ENCODE data around the gene CPNE4.
"Not testable (repeated sequence)": the region's sequence is repeated elsewhere in the genome, so short reads cannot be mapped to it uniquely, and the experiment has no call there.

The CPNE4 gene

DNA sequence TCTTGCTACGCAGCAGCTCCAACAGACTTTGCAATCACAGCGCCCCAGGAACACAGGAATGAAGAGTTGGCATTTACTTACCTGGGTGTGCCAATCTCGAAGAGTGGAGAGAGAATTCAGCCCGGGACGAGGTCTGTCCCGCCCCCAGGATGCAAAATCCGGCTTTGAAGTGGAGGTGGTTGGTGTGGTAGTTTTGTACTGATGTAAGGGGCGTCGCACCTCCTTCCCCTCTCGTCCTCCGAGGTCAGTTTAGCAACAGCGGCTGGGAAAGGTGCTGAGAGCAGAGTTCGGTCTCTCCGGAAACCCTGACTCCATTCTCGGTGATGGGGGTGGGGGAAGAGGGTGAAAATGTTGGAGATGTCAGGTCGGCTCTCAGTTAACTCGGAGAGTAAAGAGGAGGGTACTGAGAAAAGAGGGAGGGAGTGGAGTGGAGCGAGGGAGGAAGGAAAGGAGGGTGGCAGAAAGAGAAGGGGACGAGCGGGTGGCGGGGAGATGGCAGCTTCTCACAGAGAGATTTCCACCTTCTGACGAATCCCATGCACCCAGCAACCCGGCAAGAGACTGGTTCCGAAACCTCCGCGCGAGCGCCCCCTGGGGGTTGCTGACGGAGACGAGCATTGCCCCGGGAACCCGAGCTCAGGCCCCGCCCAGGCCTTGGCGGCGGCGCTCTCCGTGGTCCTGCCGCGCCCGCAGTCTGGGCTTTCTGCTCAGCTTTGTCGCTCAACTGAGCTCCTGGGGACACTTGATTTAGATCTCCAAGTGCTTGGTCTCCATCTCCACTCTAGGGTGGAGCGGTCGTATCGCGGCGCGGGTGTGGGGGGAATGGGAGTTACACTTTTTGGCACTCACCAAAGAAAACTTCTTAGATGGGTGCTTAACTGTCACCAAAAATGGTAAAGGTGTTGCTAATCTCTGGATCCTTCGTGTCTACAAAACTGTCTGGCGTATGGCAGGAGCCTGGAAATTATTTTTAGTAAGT lies at the start of gene CPNE4:
CPNE4 (minus strand) TSS at position 529 of the 979 bp plus-strand sequence.
- no peak for DNase-seq

DNA sequence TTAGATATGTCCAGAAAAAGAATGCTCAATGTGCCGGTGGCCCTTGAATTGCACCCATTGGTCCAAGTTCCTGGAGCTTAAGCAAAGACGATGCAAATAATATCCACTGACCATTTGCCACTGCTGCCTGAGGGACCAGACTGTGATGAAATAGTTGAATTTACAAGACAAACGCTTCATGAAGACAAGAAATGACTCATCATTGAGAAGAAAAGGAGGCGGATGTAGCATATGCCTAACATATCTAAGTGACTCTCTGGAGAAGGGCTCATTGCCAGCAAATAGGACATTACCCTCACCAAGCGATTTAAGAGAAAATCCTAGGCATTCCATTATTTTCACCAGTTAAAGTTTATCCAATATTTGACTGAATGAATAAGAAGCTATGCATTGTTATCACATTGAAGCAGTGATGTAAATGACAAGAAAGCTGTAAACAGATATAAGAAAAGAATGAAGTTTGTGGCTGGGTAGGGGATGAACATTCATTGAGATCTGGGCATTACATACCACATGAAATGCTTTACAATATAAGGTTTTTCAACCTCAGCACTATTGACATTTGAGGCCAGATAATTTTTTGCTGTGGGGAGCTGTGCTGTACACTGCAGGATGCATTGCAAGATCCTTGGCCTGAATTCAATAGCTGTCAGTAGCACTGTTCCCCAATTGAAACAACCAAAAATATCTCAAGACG lies 48.9 kb upstream of the CPNE4 start:
- no peak for DNase-seq

DNA sequence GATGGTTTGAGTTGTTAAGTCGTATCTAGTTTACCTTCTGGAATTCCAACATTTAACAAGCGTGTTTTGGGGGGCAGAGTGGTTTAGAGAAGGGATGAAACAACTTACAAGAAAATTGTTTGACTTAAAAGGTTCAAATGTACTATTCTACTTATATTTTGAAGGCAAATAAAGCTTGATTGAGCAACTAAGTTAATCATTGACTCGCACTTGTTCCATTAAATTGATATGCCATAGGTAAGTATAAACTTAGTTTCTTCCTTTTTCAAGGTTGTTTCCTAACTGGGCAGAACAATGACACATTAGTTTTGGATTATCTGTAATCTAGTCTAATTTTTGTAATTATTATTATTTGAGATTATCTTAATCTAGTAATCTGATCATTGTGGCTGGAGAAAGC lies 48.3 kb upstream of the CPNE4 start:
- DNase-seq = no peak

DNA sequence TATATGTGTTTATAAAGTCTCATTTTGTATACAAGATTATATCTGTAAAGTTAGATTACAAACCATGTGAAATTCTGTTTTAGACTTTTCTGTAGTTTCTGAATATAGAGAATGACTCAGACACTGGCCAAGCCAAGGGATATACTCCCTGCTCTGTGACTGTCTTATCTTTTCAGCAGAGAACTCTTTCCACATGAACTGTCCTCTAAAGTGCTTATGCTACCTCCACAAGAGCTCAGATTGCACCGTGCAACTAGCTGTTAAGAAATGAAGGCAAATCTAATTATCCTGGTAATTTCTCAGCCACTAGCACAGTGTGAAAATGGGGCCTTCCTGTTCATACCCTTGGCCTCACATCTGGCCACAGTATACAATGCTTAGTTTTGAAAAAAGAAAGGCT lies 44.3 kb upstream of the CPNE4 start:
- no peak for DNase-seq

DNA sequence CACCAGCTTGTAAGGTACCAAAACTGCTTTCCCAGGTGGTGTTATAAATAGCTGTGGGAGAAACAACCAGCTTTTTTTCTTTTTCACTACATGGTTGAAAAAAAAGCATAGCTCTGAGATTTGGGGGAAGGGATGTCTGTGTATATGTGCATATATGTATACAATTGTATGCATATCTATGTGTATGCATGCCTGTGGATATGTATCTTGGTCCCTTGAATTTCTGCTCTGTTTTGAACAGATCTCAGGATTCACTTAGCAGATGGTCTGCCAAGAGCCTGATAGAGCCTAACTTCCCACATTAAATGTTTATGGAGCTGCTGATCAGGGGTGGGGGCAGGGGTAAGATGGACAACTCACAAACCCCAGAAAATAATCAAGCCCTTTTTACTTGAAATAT lies 39.0 kb upstream of the CPNE4 start:
- DNase-seq = no peak

DNA sequence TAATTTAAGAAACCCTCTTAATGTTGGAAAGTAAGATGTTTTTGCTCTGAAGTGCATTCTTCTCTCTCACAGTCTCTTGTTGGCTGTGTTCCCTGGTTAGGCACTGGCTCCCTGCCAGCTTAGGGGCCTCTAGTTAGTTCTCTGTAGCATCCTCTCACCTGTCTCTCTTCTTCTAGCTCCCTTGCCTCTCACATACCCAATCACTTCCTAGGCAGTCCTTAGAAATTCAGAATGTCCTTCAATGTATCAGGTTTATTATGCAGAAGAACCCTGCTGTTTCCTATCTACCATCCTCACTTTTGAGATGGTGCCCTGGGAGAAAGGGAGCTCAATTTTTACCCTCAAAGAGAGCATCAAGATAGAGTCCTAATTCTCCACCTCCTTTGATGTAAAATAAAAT lies 36.2 kb upstream of the CPNE4 start:
- DNase-seq = no peak

DNA sequence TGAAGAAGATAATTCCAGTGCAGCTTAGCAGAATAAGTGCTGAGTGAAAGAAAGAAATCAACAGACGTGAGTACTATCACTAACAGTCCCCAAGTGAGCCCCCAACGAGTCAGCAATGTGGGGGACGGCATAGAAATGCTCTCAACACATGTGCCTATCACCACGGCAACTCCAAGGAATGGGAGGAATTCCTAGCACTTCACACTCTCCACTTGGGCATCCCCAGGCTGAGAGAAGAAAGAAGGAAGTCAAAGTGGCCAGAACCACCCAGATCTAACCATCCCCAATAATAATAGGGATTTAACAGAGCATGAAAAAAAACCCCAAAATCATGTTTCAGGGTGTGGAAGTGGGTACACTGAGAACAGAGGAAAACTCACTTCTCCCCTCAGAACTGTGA lies 29.3 kb upstream of the CPNE4 start:
- DNase-seq = no peak

DNA sequence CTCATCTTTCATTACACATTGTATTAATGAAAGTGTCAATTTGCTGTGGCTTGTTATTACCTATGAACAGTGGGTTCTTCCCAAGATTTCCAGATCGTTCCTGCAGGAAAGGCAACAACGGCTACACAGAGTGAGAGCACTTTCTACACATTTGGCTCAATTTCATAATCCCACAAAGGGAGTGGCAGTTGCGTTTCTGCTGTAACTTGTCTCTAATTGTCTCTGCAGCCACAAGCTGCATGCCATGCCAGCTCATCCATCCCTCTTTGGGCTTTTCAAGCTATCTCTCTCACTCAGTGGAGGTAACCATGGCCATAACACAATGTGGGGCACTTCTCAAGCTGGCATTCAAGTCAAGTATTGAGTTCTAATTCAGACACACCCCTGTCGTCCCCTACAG lies 27.7 kb upstream of the CPNE4 start:
- DNase-seq = no peak

DNA sequence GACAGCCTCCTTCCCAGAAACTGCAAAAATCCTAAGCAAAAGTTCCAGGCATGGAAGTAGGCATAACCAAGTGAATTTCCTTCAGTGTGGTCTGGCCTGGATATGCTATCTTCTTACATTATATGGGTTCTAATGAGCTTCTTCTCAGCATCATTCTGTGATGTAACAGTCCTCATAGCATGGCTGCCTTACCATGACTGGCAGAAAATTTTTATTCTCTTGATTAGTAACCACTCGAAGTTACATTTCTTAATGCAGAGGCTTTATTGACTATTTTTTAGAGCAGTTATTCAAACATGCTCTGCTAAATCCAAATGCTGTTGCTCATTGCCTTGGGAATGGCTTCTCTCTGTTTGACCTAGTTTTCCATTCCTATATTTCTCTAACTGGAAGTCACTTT lies 21.1 kb upstream of the CPNE4 start:
- DNase-seq = no peak

DNA sequence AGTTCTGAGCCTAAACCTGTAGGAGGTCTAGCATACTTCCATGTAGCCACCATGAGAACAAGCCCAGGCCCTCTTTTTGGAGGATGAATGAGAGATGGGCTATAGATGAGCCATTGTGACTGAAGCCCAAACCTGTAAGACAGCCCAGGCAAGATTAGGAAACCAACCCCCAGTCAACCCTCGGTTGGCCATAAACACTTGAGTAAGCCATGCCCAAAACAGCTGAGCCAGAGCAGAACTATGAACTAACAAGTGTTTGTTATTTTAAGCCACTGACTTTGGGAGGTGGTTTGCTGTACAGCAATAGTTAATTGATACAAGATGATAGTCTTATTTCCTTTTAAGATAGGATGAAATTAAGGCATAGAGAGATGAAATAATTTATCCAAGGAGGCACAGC lies 12.4 kb upstream of the CPNE4 start:
- DNase-seq = no peak

DNA sequence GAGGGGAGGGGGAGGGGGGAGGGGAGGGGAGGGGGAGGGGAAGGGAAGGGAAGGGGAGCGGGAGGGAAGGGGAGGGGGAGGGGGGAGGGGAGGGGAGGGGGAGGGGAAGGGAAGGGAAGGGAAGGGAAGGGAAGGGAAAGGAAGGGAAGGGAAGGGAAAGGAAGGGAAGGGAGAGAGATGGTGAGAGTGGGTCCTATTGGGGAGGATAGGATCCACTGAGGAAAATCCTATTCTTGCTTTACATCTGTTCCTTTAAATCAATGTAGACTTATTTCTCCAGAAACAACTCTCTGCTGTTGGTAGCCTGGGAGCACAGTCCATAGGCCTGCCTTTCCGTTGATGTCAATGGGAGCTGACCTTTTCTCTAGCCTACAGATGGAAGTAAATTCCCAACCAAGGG lies 10.1 kb upstream of the CPNE4 start:
- not testable (repeated sequence) for DNase-seq

DNA sequence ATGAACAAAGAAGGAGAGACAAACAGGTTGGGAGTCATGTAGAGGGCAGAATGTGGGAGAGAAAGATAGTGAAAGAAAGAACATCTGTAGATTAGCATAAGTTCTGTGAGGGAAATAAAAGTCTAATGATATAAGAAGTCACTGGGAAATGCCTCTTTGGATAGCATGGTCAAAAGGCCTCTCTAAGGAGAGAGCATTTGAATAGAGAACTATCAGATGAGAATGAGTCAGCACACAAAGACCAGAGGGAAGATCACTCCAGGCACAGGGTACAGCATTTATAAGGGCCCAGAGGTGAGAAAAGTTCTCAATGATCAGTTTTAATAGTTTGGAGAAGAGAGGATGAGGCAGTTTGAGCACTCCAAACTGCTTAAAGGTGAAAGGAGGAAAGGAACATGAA lies 7.9 kb upstream of the CPNE4 start:
- no peak for DNase-seq

DNA sequence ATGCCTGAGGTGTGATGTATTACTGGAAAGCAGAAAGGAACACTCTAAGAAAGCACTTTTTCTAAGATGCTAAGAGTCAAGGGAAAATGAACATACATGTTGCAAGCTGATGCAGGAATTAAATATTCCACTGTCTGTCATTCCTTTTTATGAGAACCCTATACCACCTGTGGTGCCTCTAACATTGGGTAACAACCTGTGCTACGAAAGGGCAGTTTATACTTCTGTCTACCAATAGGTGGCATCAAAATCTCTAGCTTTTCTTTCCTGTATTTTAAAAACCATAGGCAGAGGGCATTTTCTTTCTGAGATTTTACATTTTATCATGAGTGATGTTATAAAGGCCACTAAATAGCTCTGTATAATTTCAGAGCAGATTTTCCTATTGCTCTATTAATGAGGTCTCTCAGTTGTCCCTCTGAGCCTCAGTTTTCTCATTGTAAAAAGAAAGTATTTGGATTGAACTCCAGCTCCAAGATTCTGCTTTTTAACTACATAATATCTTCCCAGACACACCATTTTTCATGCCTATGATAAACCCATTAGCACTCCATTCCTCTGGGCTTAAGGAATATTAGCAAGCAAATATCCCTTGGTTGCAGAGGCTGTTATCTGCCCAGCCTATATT lies 3.5 kb upstream of the CPNE4 start:
- DNase-seq = no peak

DNA sequence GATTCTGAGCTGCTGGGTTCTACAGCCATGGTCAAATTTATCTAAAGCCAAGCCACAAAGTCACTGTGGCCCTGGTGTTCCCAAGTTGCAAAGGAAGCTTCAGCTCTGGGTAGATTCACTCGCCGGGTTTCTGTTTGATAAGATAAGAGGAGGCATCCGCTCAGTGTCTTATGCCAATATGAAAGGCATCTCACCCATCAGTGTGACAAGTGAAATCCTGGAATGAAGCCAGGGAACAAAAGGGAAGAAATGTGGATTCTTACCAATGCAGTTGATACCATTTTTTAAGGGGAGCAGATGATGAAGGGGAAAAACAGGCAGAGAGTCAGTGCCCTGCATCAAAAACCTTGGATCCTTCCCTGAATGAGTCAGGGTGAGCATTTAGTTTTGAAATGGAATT lies 2.8 kb upstream of the CPNE4 start:
- no peak for DNase-seq

DNA sequence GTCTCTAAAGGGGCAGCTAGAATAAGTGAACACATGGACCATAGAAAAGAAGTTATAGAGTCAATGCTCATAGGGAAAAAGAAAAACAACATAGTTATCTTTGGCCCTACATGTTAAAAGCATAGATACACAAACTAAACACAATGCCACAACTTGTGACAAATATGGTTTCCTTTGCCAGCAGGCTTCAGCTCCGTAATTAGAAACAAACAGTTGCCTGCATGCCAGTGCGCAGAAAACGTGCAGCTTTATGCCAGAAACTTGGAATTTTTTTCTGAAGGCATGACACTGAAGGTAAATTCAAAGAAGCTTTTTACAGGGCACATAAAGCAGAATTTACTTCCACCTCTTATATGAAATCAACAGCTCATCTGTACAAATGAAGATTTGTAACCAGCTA lies 2.2 kb upstream of the CPNE4 start:
- DNase-seq = no peak

DNA sequence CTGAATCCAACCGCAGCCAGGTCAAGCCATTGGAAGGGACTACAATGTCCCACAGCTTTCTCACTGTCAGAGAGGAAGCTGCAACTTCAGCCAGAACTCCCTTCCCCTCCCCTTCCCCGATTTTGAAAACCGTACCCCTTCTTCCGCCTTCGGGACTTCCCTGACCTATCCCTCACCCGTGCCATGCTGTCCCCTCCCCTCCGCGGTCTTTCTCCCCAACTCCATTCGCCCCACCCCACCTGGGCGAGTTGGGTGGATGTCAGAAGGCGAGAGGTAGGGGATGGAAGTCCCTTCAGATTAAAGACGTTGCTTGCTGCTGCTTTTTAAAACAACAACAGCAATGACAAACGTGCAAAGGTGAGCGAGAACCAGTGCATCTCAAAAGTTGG lies 723 bp downstream of the CPNE4 start:
- DNase-seq = no peak

DNA sequence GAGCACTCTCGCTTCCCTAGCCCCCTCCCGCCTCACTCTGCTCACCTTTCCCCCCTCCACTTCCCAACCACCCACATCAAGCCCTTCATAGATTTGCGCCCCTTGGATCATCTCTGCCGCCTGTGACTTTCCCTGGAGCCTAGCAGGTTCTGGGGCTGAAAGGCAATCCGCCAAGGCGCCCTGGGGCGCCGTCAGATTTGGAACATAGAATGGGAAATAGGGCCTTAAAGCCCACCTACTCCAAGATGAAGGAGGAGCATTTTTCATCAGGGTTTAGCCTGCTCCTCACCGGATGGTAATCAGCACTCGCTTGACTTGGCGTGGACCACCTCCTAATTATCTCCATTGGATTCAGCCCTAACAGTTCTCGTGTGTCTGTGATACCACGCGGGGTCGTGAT lies 1.3 kb downstream of the CPNE4 start:
- DNase-seq = no peak

DNA sequence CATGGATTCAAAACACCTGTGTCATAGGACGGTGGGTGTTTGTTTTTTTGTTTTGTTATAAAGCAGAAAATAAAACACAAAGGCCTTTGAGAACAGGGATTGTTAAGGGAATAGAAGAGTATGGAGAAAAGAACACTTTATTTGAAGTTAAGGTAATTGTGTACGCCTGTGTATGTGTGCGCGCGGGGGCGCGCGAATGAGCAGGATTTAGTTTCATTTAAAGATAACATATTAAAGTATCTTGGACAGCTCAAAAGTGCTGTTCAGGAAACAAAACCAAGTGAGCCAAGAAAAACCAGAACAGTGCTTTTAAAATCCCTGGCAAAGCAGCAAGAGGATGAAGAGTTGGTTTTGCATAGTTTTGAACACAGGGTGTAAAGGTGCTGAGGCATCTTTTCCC lies 1.9 kb downstream of the CPNE4 start:
- no peak for DNase-seq

DNA sequence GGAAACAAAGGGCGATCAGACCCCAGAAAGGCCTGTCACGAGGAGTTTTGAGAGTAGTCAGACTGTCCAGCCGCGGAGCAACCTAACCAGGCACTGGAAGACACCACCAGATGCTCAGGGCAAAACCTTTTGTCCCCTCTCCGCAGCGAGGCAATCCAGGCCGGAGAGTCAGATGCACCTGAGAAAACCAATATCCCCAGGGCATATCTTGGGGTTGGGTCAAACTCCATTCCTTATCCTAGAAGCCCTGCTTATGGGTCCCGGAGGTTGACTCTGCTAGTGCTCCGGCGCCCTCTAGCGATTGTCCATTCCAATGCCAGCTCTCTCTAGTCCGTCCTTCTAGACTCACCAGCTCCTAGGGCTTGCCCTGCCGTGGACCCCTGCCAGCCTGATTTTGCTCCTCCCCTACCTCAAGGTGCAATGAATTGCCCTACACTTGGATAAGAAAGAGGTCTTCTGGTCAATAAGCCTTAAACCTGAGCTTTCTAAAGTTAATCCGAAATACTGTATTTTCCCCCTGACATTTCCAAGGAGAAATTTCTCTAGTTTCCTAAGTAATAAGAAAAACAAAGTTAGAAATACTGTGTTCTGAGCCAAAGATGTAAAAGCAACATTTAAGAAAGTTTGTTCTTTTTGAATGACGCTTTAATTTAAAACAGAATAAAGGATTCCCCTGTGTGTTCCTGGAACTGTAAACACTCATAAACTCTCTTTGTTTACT lies 5.5 kb downstream of the CPNE4 start:
- DNase-seq = no peak

DNA sequence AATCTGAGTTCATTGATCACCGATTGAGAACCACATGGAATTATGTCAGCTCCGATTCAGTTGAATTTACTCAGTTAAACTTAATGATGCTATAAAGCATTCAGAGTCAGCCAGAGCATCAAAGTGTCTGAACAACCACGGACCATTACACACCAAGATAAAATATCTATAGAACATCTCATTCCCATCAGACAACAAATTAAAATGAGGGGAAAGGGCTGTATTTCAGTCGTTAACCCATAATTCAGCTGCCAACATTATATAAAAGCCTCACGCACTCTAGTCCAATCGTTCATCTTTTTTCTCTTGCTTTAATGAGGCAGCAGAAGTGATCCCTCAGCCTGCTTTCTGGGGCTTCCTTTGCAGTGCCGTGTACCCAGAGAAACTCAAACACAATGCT lies 11.9 kb downstream of the CPNE4 start:
- no peak for DNase-seq

DNA sequence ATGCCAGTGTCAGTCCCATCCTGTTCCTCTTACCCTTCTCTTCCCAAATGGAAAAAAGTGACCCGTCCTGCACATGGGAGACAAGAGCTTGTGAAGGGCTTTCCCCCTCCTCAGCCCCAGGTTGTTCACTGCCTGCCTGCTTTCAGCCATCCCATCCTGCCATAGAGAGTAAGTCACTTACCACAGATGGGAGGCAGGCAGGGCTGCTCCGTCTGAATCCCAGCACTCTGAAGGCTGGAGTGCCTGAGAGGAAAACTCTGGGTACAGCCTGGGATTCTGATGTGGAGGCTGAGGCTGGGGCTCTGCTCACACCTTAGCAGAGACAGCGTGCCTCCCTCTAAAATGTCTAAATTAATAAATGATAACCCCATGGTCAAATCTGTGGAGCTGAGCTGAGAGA lies 14.8 kb downstream of the CPNE4 start:
- no peak for DNase-seq

DNA sequence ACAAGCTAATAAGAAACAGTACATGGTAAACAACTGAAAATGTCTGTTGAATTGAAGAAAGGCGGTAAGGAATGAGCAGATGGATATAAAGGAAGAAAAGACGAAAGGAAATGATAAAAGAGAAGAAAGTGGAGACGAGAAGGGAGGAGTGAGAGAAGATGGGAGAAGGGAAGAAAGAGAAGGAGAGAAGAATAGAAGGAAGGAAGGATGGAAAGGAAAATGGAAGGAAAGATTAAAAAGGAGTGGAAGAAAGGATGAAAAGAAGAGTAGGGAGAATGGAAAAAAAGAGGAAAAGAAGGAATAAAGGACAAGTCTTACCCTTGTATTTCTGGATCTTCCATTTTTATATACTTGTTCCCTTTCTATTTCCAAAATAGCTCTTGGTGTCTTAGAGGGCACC lies 17.7 kb downstream of the CPNE4 start:
- no peak for DNase-seq
